Nephron progenitor cell (in vitro differentiated cells): Measurements from ENCODE around the gene DBNDD2.
A peak's percentile ranks its signal among the peaks of the same experiment; 100 is the strongest.

Experiments used
- DNase-seq: peaks from one replicate; pipeline ENCODE4 v3.0.0; 2021
- H3K27ac Mint-ChIP-seq: 2 replicates; pipeline ENCODE4 v1.8.0; 2021; ENCODE audit warnings: mild to moderate bottlenecking, moderate library complexity, mixed read lengths
- H3K27me3 Mint-ChIP-seq: 2 replicates; pipeline ENCODE4 v1.8.0; 2021; ENCODE audit warnings: mild to moderate bottlenecking, low read depth, mixed read lengths; ENCODE audit not compliant: poor library complexity
- H3K36me3 Mint-ChIP-seq: 2 replicates; pipeline ENCODE4 v1.8.0; 2021; ENCODE audit warnings: low read depth, mixed read lengths
- H3K4me1 Mint-ChIP-seq: 2 replicates; pipeline ENCODE4 v1.8.0; 2021; ENCODE audit warnings: mixed read lengths
- H3K4me3 Mint-ChIP-seq: 2 replicates; pipeline ENCODE4 v1.8.0; 2021; ENCODE audit warnings: mild to moderate bottlenecking, moderate library complexity, mixed read lengths
- H3K9me3 Mint-ChIP-seq: 2 replicates; pipeline ENCODE4 v1.8.0; 2021; ENCODE audit warnings: mild to moderate bottlenecking, moderate library complexity, mixed read lengths
- TF ChIP-seq, protein P1 (sequence below): fragments of 200-600 bp; sonication (generic); IDR thresholded peaks from 2 replicates; pipeline ENCODE4 v1.5.0; 2021; ENCODE audit warnings: antibody characterized with exemption

The DBNDD2 gene

DNA sequence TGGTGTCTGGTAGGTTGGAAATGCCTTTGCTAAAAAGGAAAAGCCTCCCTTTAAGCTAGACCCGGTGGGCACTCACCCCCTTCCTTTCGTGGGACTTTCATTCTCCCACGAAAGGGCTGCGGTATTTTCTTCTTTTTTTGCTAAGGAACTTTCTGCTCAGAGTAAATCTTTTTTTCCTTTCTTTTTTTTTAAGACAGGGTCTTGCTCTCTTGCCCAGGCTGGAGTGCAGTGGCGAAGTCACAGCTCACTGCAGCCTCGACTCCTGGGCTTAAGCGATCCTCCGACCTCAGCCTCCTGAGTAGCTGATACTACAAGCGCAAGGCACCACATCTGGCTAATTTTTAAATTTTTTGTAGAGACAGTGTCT, 34.0 kb upstream of the DBNDD2 start:
- Mint-ChIP-seq H3K27me3 (peaks cover 17% of the 10 kb centered on the region), H3K4me1 (peaks cover 33% of the 10 kb centered on the region), H3K9me3 (no peaks in the 10 kb centered on the region), H3K27ac (no peak overlapping the region), H3K4me3 (peak overlapping the region; percentile 82), H3K36me3 (peaks cover under 1% of the 10 kb centered on the region)
- DNase-seq: no peak
- TF ChIP-seq, protein P1, sequence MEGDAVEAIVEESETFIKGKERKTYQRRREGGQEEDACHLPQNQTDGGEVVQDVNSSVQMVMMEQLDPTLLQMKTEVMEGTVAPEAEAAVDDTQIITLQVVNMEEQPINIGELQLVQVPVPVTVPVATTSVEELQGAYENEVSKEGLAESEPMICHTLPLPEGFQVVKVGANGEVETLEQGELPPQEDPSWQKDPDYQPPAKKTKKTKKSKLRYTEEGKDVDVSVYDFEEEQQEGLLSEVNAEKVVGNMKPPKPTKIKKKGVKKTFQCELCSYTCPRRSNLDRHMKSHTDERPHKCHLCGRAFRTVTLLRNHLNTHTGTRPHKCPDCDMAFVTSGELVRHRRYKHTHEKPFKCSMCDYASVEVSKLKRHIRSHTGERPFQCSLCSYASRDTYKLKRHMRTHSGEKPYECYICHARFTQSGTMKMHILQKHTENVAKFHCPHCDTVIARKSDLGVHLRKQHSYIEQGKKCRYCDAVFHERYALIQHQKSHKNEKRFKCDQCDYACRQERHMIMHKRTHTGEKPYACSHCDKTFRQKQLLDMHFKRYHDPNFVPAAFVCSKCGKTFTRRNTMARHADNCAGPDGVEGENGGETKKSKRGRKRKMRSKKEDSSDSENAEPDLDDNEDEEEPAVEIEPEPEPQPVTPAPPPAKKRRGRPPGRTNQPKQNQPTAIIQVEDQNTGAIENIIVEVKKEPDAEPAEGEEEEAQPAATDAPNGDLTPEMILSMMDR: no peak

DNA sequence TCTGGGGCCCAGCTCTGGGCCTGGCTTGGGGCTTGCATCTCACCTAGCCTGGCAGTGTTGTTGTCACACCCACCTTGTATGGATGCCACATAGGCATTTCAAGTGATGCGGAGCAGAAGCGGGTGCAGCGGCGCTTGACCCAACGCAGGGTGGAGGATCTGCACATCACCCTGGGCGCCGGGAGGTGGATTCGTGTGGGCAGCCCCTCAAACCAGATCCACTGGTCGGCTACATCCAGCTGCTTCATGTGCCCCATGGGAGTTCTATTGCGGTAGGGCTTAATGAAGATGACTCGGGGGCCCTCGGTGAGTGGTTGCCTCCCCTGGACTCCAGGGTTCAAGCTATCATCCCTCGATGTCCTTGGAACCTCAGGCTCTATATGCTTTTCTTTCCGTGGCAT, 33.1 kb upstream of the DBNDD2 start:
- H3K27me3 Mint-ChIP-seq: peaks cover 17% of the 10 kb centered on the region
- H3K4me1 Mint-ChIP-seq: peaks cover 33% of the 10 kb centered on the region
- no peaks in the 10 kb centered on the region for H3K9me3 Mint-ChIP-seq
- TF ChIP-seq, protein P1: no peak
- H3K27ac Mint-ChIP-seq: no peak overlapping the region
- H3K4me3 Mint-ChIP-seq: no peak overlapping the region
- H3K36me3 Mint-ChIP-seq: no peaks in the 10 kb centered on the region
- no peak for DNase-seq

DNA sequence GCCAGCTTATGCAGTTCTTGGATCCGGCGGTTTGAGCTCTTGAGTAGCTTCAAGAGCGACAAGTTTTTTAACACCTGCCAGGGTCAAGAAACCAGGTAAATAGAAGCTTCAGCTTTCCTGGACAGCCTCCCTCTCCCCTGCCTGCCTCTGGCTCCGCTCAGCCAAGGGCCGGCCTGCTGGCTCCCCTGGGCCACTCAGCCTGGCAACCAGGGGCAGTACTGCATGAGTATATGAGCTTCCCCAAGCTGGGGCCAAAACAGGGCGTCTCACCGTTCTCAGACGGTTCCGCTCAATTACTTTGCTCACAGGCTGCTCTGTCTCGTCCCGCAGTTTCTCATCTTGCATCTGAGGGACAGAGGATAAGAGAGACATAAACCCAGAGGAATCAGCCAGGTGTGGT, 30.8 kb upstream of the DBNDD2 start:
- Mint-ChIP-seq H3K27me3 (peaks cover 15% of the 10 kb centered on the region), H3K4me1 (peaks cover 31% of the 10 kb centered on the region)
- DNase-seq: peak; percentile 35

DNA sequence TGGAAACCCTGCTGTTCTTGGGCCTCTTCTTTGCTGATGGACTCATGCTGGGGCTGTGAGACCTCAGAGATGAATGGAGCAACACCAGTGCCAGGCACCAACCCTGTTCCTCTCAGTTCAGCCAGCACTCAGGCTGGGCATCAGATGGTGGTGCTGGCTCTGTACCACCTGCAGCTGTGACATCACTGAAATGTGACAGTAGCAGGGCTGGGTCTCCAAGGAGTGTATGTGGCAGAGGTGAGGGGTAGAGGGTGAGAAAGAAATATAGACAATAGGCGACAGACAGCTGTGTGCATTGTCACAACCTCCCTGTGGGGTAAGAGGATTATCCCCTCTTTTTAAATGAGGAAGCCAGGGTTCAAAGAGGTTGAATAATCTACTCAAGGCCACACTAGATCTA, 29.9 kb upstream of the DBNDD2 start, which contains the start of gene TP53TG5:
Gene TP53TG5, minus strand, starts transcription at position 135 of the 400 bp plus-strand sequence. Its CDS starts 89 bp downstream, at position 46.
- H3K4me1 Mint-ChIP-seq: peaks cover 26% of the 10 kb centered on the region
- H3K36me3 Mint-ChIP-seq: peaks cover 5% of the 10 kb centered on the region
- H3K27ac Mint-ChIP-seq: peak within 1 kb of the TSS; percentile 32
- H3K27me3 Mint-ChIP-seq: peaks cover 7% of the 10 kb centered on the region
- H3K4me3 Mint-ChIP-seq: no peak within 1 kb of the TSS
- DNase-seq: no peak
- no peaks in the 10 kb centered on the region for H3K9me3 Mint-ChIP-seq
- TF ChIP-seq, protein P1: no peak

More for the DNA sequence above, 30.8 kb upstream of the DBNDD2 start:
- Mint-ChIP-seq H3K9me3 (no peaks in the 10 kb centered on the region), H3K4me3 (no peak overlapping the region), H3K36me3 (peaks cover 5% of the 10 kb centered on the region), H3K27ac (peak overlapping the region; percentile 32)
- TF ChIP-seq, protein P1: no peak

DNA sequence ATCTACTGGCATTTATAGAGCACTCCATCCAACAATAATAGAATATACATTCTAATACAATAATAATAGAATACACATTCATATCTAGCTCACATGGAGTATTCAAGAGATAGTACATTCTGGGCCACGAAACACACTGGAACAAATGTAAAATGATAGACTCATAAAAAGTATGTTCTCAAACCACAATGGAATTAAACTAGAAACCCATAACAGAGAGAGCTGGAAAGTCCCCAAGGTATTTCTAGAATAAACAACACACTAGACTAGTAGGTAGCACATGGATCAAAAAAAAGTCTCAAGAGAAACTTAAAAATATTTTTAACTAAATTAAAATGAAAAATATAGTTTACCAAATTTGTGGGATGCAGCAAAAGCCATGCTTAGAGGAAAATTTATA, 20.8 kb upstream of the DBNDD2 start:
- H3K4me1 Mint-ChIP-seq: no peaks in the 10 kb centered on the region
- H3K9me3 Mint-ChIP-seq: peaks cover 9% of the 10 kb centered on the region

DNA sequence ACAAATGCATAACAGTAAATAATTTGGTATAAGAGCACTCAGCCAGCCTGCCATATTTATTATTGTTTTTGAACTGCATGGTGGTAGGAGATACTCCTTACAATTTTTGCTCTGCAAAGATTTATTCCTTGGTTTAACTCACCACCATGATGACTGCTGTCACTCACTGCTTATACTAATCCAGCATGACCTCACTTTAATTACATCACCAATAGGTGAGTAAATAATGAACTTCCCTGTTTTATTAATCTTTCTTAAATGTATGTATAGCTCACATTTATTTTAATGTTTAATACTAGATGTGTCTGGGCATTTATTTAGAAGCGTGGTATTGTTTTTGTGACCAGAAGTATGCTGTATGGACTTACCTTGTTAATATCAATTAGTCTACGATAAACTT, 17.2 kb upstream of the DBNDD2 start:
- peaks cover 9% of the 10 kb centered on the region for H3K9me3 Mint-ChIP-seq
- H3K4me1 Mint-ChIP-seq: no peaks in the 10 kb centered on the region
- DNase-seq: no peak
- peaks cover 25% of the 10 kb centered on the region for H3K27me3 Mint-ChIP-seq
- TF ChIP-seq, protein P1: no peak
- H3K4me3 Mint-ChIP-seq: no peak overlapping the region
- peaks cover 15% of the 10 kb centered on the region for H3K36me3 Mint-ChIP-seq
- H3K27ac Mint-ChIP-seq: no peak overlapping the region

More for the DNA sequence above, 20.8 kb upstream of the DBNDD2 start:
- H3K36me3 Mint-ChIP-seq: peaks cover 10% of the 10 kb centered on the region
- H3K4me3 Mint-ChIP-seq: no peak overlapping the region
- TF ChIP-seq, protein P1: no peak
- DNase-seq: no peak
- no peak overlapping the region for H3K27ac Mint-ChIP-seq
- H3K27me3 Mint-ChIP-seq: peaks cover 31% of the 10 kb centered on the region
